ENCODE data around the gene AP3S2.

DNA sequence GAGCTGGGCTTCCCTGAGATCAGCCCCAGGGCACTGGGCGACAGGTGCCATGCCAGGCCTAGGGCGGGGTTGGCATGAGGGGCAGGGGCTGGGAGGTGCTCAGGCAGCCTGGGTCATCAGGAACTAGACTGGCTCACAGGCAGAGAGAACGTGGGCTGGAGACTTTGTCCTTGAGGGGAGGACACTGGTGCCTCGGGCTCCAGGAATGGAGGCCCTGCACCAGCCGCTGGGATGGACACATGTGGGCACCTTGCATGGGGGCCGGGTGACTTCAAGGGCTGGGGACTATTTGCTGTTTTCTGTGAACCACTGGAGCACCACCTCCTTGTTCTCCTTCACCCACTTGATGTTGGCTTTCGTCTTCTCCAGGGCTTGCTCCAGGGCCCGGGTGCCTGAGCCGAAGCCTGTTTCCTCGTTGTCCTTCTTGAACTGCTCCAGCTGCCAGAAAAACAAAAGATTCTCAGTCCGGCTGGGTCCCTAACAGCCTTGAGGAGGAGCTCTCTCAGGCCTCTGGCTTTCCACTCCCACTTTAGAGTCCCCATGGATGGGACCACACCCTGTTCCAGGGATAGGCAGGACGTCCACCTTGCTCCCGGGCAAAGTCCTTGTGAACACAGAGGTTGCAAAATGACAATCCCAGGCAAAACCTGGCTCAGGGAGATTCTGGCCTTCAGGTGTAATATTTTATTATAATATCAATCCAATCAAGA, 108.6 kb downstream of the AP3S2 start:
- TF ChIP-seq, protein P1, sequence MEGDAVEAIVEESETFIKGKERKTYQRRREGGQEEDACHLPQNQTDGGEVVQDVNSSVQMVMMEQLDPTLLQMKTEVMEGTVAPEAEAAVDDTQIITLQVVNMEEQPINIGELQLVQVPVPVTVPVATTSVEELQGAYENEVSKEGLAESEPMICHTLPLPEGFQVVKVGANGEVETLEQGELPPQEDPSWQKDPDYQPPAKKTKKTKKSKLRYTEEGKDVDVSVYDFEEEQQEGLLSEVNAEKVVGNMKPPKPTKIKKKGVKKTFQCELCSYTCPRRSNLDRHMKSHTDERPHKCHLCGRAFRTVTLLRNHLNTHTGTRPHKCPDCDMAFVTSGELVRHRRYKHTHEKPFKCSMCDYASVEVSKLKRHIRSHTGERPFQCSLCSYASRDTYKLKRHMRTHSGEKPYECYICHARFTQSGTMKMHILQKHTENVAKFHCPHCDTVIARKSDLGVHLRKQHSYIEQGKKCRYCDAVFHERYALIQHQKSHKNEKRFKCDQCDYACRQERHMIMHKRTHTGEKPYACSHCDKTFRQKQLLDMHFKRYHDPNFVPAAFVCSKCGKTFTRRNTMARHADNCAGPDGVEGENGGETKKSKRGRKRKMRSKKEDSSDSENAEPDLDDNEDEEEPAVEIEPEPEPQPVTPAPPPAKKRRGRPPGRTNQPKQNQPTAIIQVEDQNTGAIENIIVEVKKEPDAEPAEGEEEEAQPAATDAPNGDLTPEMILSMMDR (IDR thresholded peaks at IDR 0.05; ENCODE audit: insufficient read depth, low read length, poor library complexity, severe bottlenecking), result no peak
- TF ChIP-seq EZH2phosphoT487 (conservative IDR thresholded peaks at IDR 0.05; ENCODE audit: low read length), result no peak
